HL-60 (cell line): ENCODE data around the gene GCLC.

Experiments
- CTCF ChIP-seq: IDR thresholded peaks from one replicate; pipeline ENCODE4 v1.5.1; 2011; ENCODE audit warnings: low read length, control low read depth, inconsistent platforms; ENCODE audit not compliant: insufficient read depth
- GABPA ChIP-seq: IDR thresholded peaks from 2 replicates; pipeline ENCODE4 v1.6.1; 2012; ENCODE audit warnings: low read depth
- POLR2AphosphoS5 ChIP-seq: IDR thresholded peaks from 2 replicates; pipeline ENCODE4 v1.6.1; 2012; ENCODE audit warnings: low read depth
- REST ChIP-seq: IDR thresholded peaks from 2 replicates; pipeline ENCODE4 v1.6.1; 2012; ENCODE audit warnings: low read depth; ENCODE audit not compliant: insufficient replicate concordance
- SPI1 ChIP-seq: IDR thresholded peaks from 2 replicates; pipeline ENCODE4 v1.6.1; 2012; ENCODE audit warnings: low read depth, mild to moderate bottlenecking, borderline replicate concordance

- TF ChIP-seq CTCF (no peak), POLR2AphosphoS5 (no peak), REST (no peak), GABPA (no peak), SPI1 (no peak)
These were observed 93.7 kb downstream of the GCLC start for GRCh38 chr6:53451165-53451564.
